GM18498 (cell line): ENCODE data around the gene TP53TG3E.
"Not testable (repeated sequence)": the region's sequence is repeated elsewhere in the genome, so short reads cannot be mapped to it uniquely, and the experiment has no call there.

Experiments
- ATAC-seq: cut with Tn5 transposase; IDR thresholded peaks from one replicate; pipeline ENCODE4 v1.9.1; 2021; ENCODE audit warnings: mild to moderate bottlenecking, moderate library complexity; ENCODE audit not compliant: unreplicated experiment

TP53TG3E gene

GRCh38 chr16:33304006-33304405 lies at the start of gene TP53TG3E:
Gene TP53TG3E, plus strand, starts transcription at chr16:33304306. Its CDS starts 68 bp downstream, at chr16:33304374.
- not testable (repeated sequence) for ATAC-seq

GRCh38 chr16:33336226-33337012 lies 32.3 kb downstream of the TP53TG3E start:
- ATAC-seq: not testable (repeated sequence)

- not testable (repeated sequence) for ATAC-seq
These were observed 33.8 kb downstream of the TP53TG3E start for GRCh38 chr16:33337627-33338542.

GRCh38 chr16:33338543-33338951 lies 34.4 kb downstream of the TP53TG3E start:
- ATAC-seq: not testable (repeated sequence)

GRCh38 chr16:33339093-33340061 lies 35.3 kb downstream of the TP53TG3E start:
- not testable (repeated sequence) for ATAC-seq
